ENCODE results near the gene ALAD.

ALAD gene

DNA sequence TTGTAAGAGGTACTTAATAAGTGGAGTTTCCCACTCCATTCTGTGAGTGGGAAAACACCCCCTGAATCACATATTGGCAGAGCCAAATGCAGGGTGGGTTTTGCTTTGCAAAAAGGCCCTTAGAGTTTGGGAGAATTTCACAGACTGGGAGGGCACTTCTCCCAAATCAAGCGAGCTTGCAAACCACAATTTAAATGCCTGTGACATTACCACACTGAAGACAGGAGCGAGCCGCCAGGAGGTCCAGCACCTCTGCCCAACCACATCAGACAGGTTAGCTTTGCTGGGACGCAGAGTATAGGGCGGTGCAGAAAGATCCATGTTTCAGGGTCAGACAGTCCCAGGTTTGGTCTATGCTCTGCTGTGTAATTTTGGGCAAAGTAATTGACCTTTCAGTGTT lies 2.3 kb downstream of the ALAD start:
- no peak overlapping the region for H3K27ac ChIP-seq
- TF ChIP-seq ZFX (IDR thresholded peaks at IDR 0.05; ENCODE audit: borderline replicate concordance), result no peak
- TF ChIP-seq, protein P1, sequence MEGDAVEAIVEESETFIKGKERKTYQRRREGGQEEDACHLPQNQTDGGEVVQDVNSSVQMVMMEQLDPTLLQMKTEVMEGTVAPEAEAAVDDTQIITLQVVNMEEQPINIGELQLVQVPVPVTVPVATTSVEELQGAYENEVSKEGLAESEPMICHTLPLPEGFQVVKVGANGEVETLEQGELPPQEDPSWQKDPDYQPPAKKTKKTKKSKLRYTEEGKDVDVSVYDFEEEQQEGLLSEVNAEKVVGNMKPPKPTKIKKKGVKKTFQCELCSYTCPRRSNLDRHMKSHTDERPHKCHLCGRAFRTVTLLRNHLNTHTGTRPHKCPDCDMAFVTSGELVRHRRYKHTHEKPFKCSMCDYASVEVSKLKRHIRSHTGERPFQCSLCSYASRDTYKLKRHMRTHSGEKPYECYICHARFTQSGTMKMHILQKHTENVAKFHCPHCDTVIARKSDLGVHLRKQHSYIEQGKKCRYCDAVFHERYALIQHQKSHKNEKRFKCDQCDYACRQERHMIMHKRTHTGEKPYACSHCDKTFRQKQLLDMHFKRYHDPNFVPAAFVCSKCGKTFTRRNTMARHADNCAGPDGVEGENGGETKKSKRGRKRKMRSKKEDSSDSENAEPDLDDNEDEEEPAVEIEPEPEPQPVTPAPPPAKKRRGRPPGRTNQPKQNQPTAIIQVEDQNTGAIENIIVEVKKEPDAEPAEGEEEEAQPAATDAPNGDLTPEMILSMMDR (IDR thresholded peaks at IDR 0.05), result no peak

- no peak overlapping the region for H3K27ac ChIP-seq
- TF ChIP-seq ZFX (IDR thresholded peaks at IDR 0.05; ENCODE audit: borderline replicate concordance), result no peak
- TF ChIP-seq, protein P1 (IDR thresholded peaks at IDR 0.05), result no peak
These were observed 3.9 kb downstream of the ALAD start for GRCh38 chr9:113397203-113397631.

DNA sequence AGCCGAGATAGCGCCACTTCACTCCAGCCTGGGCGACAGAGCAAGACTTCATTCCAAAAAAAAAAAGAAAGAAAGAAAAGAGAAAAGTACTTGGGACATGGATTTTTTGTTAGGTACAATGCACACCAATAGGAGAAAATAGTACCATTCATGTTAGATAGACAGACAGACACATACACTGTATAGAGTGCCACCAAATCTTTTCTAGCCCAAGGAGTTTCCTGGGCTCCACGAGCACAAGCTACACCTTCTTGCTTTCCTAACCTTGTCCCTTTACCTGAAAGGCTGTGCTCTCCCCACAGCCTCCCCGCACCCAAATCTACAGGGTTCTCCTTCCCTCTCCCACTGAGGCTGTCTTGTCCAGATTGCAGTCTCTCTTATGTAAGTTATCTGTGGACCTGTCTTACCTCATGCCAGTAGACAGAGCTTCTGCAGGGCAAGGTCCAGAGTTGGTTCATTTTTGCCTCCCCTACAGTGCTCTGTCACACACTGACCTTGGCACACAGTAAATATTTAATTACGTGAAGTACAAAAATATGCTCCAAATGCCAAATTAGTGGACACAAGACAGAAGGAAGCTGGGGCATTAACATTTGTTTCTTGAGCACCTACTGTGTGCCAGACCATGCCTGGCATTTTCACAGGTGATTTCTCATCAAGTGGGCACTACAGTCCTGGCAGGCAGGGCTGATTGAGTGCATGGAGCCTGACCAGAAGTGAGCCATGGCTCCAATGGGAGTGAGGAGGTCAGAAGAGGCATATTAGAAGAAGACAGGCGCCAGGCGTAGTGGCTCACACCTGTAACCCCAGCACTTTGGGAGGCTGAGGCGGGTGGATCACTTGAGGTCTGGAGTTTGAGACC lies 5.9 kb downstream of the ALAD start:
- H3K27ac ChIP-seq, result no peak overlapping the region
- TF ChIP-seq, protein P1 (IDR thresholded peaks at IDR 0.05), result no peak
- TF ChIP-seq ZFX (IDR thresholded peaks at IDR 0.05; ENCODE audit: borderline replicate concordance), result no peak

DNA sequence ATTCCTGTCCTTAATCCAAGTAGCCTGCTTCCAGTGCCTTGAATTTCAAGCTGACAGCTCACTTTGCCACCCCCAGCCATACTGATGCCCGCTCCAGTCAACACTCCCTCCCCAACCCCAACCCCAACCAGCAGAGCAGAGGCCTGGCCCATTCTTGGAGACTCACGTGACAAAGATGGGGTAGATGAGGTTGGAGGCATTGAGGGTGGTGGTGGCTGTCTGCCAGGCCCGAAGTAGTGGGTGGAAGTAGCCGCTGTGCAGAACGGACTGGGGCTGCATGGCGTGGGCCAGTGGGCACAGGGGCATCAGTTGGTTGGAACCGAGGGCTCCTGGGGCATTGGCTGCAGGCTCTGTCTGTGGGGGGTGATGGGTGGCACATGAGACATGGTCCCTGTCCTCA lies 7.8 kb downstream of the ALAD start:
- TF ChIP-seq, protein P1 (IDR thresholded peaks at IDR 0.05), result no peak
- TF ChIP-seq ZFX (IDR thresholded peaks at IDR 0.05; ENCODE audit: borderline replicate concordance), result no peak
- H3K27ac ChIP-seq, result no peak overlapping the region

DNA sequence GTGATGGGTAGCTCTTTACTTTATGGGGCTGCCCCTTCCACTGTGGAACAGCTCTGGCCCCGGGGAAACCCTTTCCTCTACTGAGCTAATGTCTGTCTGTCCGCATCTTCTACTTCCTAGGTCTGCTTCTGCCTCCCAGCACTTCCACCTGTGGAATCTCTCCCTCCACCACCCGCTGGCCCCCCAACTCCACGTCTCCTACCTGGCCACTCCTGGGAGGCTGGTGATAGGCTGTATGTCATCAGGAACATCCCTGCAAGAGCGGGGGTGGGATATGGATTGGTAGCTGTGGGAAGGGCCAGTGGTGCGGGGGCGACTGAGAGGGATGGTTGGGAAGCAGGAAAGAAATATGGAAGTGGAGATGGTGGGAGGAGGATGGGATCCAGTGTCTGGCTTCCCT lies 9.2 kb downstream of the ALAD start:
- H3K27ac ChIP-seq, result no peak overlapping the region
- no peak for TF ChIP-seq ZFX (IDR thresholded peaks at IDR 0.05; ENCODE audit: borderline replicate concordance)
- TF ChIP-seq, protein P1 (IDR thresholded peaks at IDR 0.05), result no peak

DNA sequence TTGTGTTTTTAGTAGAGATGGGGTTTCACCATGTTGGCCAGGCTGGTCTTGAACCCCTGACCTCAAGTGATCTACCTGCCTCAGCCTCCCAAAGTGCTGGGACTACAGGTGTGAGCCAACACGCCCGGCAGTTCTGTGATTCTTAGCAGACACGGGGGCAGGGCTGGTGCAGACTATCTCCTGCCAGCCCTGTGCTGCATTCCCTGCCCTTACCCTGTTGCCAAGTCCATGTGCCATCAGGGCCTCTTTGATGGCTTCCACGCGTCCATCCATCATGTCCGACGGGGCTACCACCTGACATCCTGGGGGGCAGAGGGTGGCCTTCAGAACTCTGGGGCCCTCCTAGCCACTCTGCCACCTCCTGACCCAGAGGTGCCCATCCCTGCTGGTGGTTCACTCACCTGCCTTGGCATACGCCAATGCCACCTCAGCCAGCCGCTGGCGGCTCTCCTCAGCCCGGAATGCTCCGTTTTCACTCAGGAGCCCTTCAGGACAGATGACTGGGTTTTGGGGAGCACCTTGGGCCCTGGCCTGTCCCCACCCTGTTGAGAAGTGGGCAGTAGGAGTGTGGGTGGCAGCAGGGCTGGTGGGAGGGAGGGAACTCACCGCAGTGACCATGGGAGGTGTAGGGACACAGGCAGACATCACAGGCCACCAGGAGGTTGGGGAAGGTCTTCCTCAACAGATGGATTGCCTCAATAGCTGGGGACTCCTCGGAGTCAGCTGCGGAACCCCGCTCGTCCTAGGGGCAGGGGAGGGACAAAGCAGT lies 10.7 kb downstream of the ALAD start:
- TF ChIP-seq, protein P1 (IDR thresholded peaks at IDR 0.05), result no peak
- TF ChIP-seq ZFX (IDR thresholded peaks at IDR 0.05; ENCODE audit: borderline replicate concordance), result no peak
- H3K27ac ChIP-seq, result no peak overlapping the region

DNA sequence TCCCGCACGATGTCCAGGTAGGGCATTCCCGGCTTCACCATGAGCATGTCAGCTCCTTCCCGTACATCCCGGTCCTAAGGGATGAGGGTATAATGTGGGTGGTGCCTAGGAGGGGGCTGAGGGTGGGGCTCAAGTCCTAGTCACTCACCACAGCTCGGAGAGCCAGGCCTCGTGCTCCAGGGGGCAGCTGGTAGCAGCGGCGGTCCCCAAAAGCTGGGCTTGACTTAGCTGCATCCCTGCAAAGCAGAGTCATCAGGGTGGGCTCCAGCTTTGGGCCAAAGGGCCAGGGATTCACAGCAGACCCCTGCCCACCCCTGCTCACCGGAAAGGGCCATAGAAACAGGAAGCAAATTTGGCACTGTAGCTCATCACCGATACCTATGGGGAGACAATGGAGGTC lies 11.6 kb downstream of the ALAD start:
- TF ChIP-seq, protein P1 (IDR thresholded peaks at IDR 0.05), result no peak
- TF ChIP-seq ZFX (IDR thresholded peaks at IDR 0.05; ENCODE audit: borderline replicate concordance), result no peak
- no peak overlapping the region for H3K27ac ChIP-seq
